HepG2 (cell line): Measurements from ENCODE around the gene CDHR5. TPM values are rescaled to one million over a fixed set of nuclear protein-coding genes. Genes with fewer than 3 reads are reported as not detected.

ENCODE experiments used
- ATAC-seq: fragments of 200-7000 bp; cut with Tn5 transposase; 3 replicates; pipeline ENCODE4 v1.9.1; 2020; ENCODE audit warnings: mild to moderate bottlenecking, moderate library complexity
- BruUV-seq: library from RNA; stranded (reverse); fragments of 400-500 nt; replicated peaks from 2 replicates; lab custom pipeline; 2021; lab: Mats Ljungman, UMichigan
- CTCF ChIA-PET: fragments of 300-600 bp; formaldehyde crosslinking; extraction: SDS; loops from one replicate; lab custom pipeline; 2021; ENCODE audit warnings: low total read pairs, inconsistent platforms, low intra/inter-chr PET ratio; lab: Yijun Ruan, JAX
- POLR2A ChIA-PET: fragments of 350-600 bp; sonication (Branson Sonifier 250); formaldehyde crosslinking; loops from one replicate; lab custom pipeline; 2020; ENCODE audit warnings: antibody characterized with exemption, inconsistent platforms; lab: Yijun Ruan, JAX
- DNase-seq: peaks from one replicate; pipeline ENCODE4 v3.0.0-alpha.2; 2015; ENCODE audit warnings: low spot score
- FAIRE-seq: peaks from 3 replicates; lab custom pipeline; 2011; peaks lifted over from hg19 to GRCh38; lab: Jason Lieb, UNC
- H2AFZ ChIP-seq: one replicate; pipeline ENCODE4 v1.6.1; 2011; ENCODE audit warnings: low read length, inconsistent platforms
- H3K27ac ChIP-seq: fragments of 300-600 bp; 3 replicates; pipeline ENCODE4 v1.8.0; 2011; ENCODE audit warnings: mixed run types, mild to moderate bottlenecking, mixed read lengths, low read length, inconsistent platforms; ENCODE audit not compliant: insufficient read depth; ENCODE audit errors: extremely low read length
- H3K27me3 ChIP-seq, 2 experiments: fragments of 200-600 bp in 1 of 2; 2 replicates in 1 of 2; 3 replicates in 1 of 2; pipeline versions ENCODE4 v1.6.0 to v1.8.0; 2011; ENCODE audit warnings: low read length in 2 of 2, mild to moderate bottlenecking in 2 of 2, moderate library complexity in 2 of 2, inconsistent platforms in 1 of 2; ENCODE audit not compliant: insufficient read depth in 2 of 2, control insufficient read depth in 1 of 2
- H3K36me3 ChIP-seq, 2 experiments: fragments of 200-600 bp in 1 of 2; replicated peaks in 1 of 2; 2 replicates in 1 of 2; 3 replicates in 1 of 2; pipeline versions ENCODE4 v1.5.1 to v1.8.0; 2011; ENCODE audit warnings: low read length in 2 of 2, inconsistent platforms in 1 of 2; ENCODE audit not compliant: insufficient read depth in 2 of 2, control insufficient read depth in 1 of 2
- H3K4me1 ChIP-seq: 2 replicates; pipeline ENCODE4 v1.5.1; 2012; ENCODE audit warnings: low read length, inconsistent platforms; ENCODE audit not compliant: insufficient read depth
- H3K4me2 ChIP-seq: 2 replicates; pipeline ENCODE4 v1.6.0; 2011; ENCODE audit warnings: low read depth, low read length, inconsistent platforms
- H3K4me3 ChIP-seq, 3 experiments: fragments of 200-600 bp in 1 of 3; sonication (generic), shearing (Covaris generic) in 1 of 3; replicated peaks in 1 of 3; 2 replicates each; pipeline ENCODE4 v1.5.1; 2011 to 2016; ENCODE audit warnings: low read length in 3 of 3, inconsistent platforms in 2 of 3, low read depth in 2 of 3, mild to moderate bottlenecking in 2 of 3, control low read depth in 1 of 3, mixed read lengths in 1 of 3; ENCODE audit not compliant: insufficient read depth in 1 of 3
- H3K79me2 ChIP-seq: one replicate; pipeline ENCODE4 v1.6.1; 2011; ENCODE audit warnings: low read length, inconsistent platforms; ENCODE audit not compliant: insufficient read depth
- H3K9ac ChIP-seq: 2 replicates; pipeline ENCODE4 v1.6.0; 2011; ENCODE audit warnings: mild to moderate bottlenecking, low read depth, low read length, inconsistent platforms; ENCODE audit not compliant: insufficient read depth
- H3K9me3 ChIP-seq: 2 replicates; pipeline ENCODE4 v1.5.1; 2012; ENCODE audit warnings: mild to moderate bottlenecking, low read length
- H4K20me1 ChIP-seq: 2 replicates; pipeline ENCODE4 v1.6.0; 2011; ENCODE audit warnings: inconsistent platforms, mild to moderate bottlenecking, low read length, moderate library complexity; ENCODE audit not compliant: insufficient read depth
- CCDC6 ChIP-seq: sonication (generic); formaldehyde crosslinking; IDR thresholded peaks from 2 replicates; pipeline ENCODE4 v1.8.1; 2022; ENCODE audit warnings: mild to moderate bottlenecking, missing genetic modification reagents, moderate library complexity
- RAD51 ChIP-seq: fragments of 450-650 bp; IDR thresholded peaks from 2 replicates; pipeline ENCODE4 v1.6.1; 2016; ENCODE audit warnings: borderline replicate concordance
- ZNF10 ChIP-seq: sonication (generic); formaldehyde crosslinking; IDR thresholded peaks from 2 replicates; pipeline ENCODE4 v1.4.0; 2020; ENCODE audit warnings: mild to moderate bottlenecking, low read depth, missing genetic modification reagents, borderline replicate concordance
- ZNF326 ChIP-seq: sonication (generic); formaldehyde crosslinking; IDR thresholded peaks from 2 replicates; pipeline ENCODE4 v1.4.0; 2020; ENCODE audit warnings: missing genetic modification reagents, borderline replicate concordance
- WGBS: methylation state at CpG from one replicate; pipeline ENCODE4 v1.1.6; 2017; ENCODE audit warnings: low lambda C conversion rate; 5-methylcytosine and 5-hydroxymethylcytosine counted together
- in situ Hi-C: cut with HindIII; loops from 2 replicates; pipeline ENCODE4 v1.10.0; 2017; ENCODE audit warnings: low pct_unique_long_range_greater_than_20kb; ENCODE audit not compliant: extremely low pct_ligation_motif_present
- intact Hi-C: fragments of 100-400 bp; cut with micrococcal nuclease; formaldehyde crosslinking; loops from one replicate; pipeline ENCODE4 v1.10.0; 2022; ENCODE audit not compliant: unreplicated experiment
- polyA plus RNA-seq, 8 experiments: library from polyadenylated mRNA; depleted of rRNA in 3 of 8; stranded (reverse) in 7 of 8; unstranded in 1 of 8; fragments of >200 nt; fragmentation: Illumina TruSeq in 4 of 8; extraction: Trizol in 4 of 8; gene quantifications; 2 replicates each; pipeline versions ENCODE4 v1.2.1 to v1.2.3, GENCODE V29; 2011 to 2016; ENCODE audit warnings: low read depth in 4 of 8, missing spikeins in 1 of 8, mixed read lengths in 1 of 8; ENCODE audit not compliant: insufficient read depth in 1 of 8
- total RNA-seq, 5 experiments: library from RNA; depleted of rRNA; stranded (reverse); fragments of >200 nt; fragmentation: Illumina TruSeq; extraction: Trizol; gene quantifications; 2 replicates each; pipeline ENCODE4 v1.2.3, GENCODE V29; 2016; ENCODE audit warnings: low read depth in 1 of 5
- TF ChIP-seq, protein P1 (sequence below): sonication (generic); formaldehyde crosslinking; IDR thresholded peaks from 2 replicates; pipeline ENCODE4 v1.8.0; 2022; ENCODE audit warnings: missing genetic modification reagents, low read depth, mild to moderate bottlenecking, borderline replicate concordance
- TF ChIP-seq, protein P2 (sequence below): IDR thresholded peaks from 2 replicates; pipeline ENCODE4 v1.6.1; 2012; ENCODE audit warnings: inconsistent platforms

Gene CDHR5
- total and polyA plus RNA-seq, 2 of the 13 experiments (the other 11 are each of a cell fraction or from before 2014, with no cell fraction given), result 0.46 to 0.71 TPM

DNA sequence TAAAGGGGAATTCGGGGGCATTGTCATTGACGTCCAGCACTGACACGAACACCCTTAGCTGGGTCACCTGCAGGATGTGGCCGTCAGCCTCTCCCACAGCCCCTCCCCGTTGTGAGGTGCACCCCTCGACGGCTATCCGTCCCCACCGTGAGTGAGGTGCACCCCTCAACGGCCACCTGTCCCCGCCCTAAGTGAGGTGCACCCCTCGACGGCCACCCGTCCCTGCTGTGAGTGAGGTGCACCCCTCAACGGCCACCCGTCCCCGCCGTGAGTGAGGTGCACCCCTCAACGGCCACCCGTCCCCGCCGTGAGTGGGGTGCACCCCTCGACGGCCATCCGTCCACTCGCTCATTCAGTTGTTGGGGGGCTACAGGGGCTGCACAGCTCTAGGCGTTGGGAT is 2.9 kb downstream of the CDHR5 start:
- Histone ChIP-seq H3K4me3 (no peak overlapping the region), H3K9me3 (no peaks in the 10 kb centered on the region), H2AFZ (no peak overlapping the region), H3K27me3 (no peaks in the 10 kb centered on the region), H4K20me1 (peaks cover 11% of the 10 kb centered on the region; the same call in 1 of the 2 replicates), H3K27ac (no peak overlapping the region), H3K4me2 (no peak overlapping the region), H3K4me1 (peaks cover 31% of the 10 kb centered on the region), H3K9ac (no peak overlapping the region), H3K79me2 (no peaks in the 10 kb centered on the region), H3K36me3 (peaks cover 0 to 12% of the 10 kb centered on the region in 2 experiments; a peak in 2 of 5 replicates)
- BruUV-seq, result no TSS peak
- WGBS, result 98% methylated on average over 25 of the region's 27 CpGs
- TF ChIP-seq CCDC6 (CRISPR knock-in tag) (no peak), ZNF326 (CRISPR knock-in tag) (no peak), RAD51 (no peak), ZNF10 (CRISPR knock-in tag) (no peak)
- TF ChIP-seq, protein P1, sequence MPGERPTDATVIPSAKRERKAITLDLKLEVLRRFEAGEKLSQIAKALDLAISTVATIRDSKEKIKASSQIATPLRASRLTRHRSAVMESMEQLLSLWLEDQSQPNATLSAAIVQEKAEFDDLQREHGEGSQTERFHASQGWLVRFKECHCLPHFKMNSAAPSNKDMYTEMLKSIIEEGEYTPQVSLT (CRISPR knock-in tag), result no peak
- TF ChIP-seq, protein P2, sequence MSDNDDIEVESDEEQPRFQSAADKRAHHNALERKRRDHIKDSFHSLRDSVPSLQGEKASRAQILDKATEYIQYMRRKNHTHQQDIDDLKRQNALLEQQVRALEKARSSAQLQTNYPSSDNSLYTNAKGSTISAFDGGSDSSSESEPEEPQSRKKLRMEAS, result no peak
- CTCF ChIA-PET, result no interaction called here
- DNase-seq (no peak), ATAC-seq (no peak), FAIRE-seq (no peak)
- POLR2A ChIA-PET, result no interaction called here
- intact Hi-C loops (no loop called here), in situ Hi-C loops (loop anchor here (10.0 kb wide), 1 partner anchor 67 kb away; no protein-coding TSS in a partner anchor)
